ENCODE measurements around the gene FAR1.
"Not testable (repeated sequence)": the region's sequence is repeated elsewhere in the genome, so short reads cannot be mapped to it uniquely, and the experiment has no call there.

Gene FAR1

GRCh38 chr11:13734530-13734929, 66.1 kb downstream of the FAR1 start:
- H3K27ac ChIP-seq (ENCODE audit: low read length): no peak overlapping the region
- DNase-seq: no peak
- H3K27me3 ChIP-seq (replicated peaks; ENCODE audit: insufficient read depth, low read length): no peaks in the 10 kb centered on the region
- H3K79me2 ChIP-seq (ENCODE audit: low read length): no peaks in the 10 kb centered on the region
- no peaks in the 10 kb centered on the region for H3K36me3 ChIP-seq (replicated peaks; ENCODE audit: insufficient read depth, low read length)
- no peaks in the 10 kb centered on the region for H3K9me3 ChIP-seq (replicated peaks; ENCODE audit: insufficient read depth, low read length)
- no peak for TF ChIP-seq CTCF (IDR thresholded peaks at IDR 0.05; ENCODE audit: low read length)
- no peak for TF ChIP-seq EZH2 (optimal IDR thresholded peaks at IDR 0.05; ENCODE audit: low read depth, low read length)
- TF ChIP-seq EZH2phosphoT487 (IDR thresholded peaks at IDR 0.05; ENCODE audit: low read length): no peak
- H2AFZ ChIP-seq (ENCODE audit: low read length): no peak overlapping the region
- no peaks in the 10 kb centered on the region for H3K4me1 ChIP-seq (ENCODE audit: low read length)
- H3F3A ChIP-seq (ENCODE audit: insufficient read depth, low read length): peaks cover 3% of the 10 kb centered on the region; the same call in 1 of the 2 replicates
- H4K20me1 ChIP-seq (ENCODE audit: insufficient read depth, low read length): no peaks in the 10 kb centered on the region
- no peak overlapping the region for H3K4me3 ChIP-seq (ENCODE audit: low read length)
- no peaks in the 10 kb centered on the region for H3K9me2 ChIP-seq (replicated peaks; ENCODE audit: insufficient read depth, low read length)
- H3K9ac ChIP-seq (ENCODE audit: low read length): no peak overlapping the region
- no peak overlapping the region for H3K4me2 ChIP-seq (ENCODE audit: low read depth, low read length)

DNA sequence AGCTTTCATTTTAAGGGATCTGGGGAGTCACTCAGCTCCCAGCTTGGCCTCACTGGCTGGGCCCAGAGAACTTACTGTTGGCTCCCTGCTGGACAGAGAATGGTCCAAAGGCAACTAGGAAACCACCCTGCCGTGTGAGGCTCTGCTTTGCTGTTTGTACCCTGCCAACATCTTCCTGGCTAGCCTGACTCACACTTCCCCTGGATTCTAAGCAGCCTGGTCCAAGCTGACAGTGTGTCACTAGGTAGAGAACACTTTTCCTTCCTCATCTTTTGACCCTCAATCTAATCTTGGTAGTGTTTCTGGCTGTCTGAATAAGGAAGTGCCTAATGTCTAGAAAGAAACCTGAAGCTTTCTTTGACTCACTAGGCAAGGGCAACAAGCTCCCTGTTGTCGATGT, 76.7 kb downstream of the FAR1 start:
- TF ChIP-seq EZH2phosphoT487 (IDR thresholded peaks at IDR 0.05; ENCODE audit: low read length): no peak
- no peak for TF ChIP-seq EZH2 (optimal IDR thresholded peaks at IDR 0.05; ENCODE audit: low read depth, low read length)
- TF ChIP-seq CTCF (IDR thresholded peaks at IDR 0.05; ENCODE audit: low read length): no peak
- Histone ChIP-seq H3K9me2 (replicated peaks; ENCODE audit: insufficient read depth, low read length) (no peaks in the 10 kb centered on the region), H3K4me2 (ENCODE audit: low read depth, low read length) (no peak overlapping the region), H3K4me1 (ENCODE audit: low read length) (no peaks in the 10 kb centered on the region), H3K36me3 (replicated peaks; ENCODE audit: insufficient read depth, low read length) (no peaks in the 10 kb centered on the region), H3K27ac (ENCODE audit: low read length) (no peak overlapping the region), H3K79me2 (ENCODE audit: low read length) (no peaks in the 10 kb centered on the region), H3K27me3 (replicated peaks; ENCODE audit: insufficient read depth, low read length) (no peaks in the 10 kb centered on the region), H4K20me1 (ENCODE audit: insufficient read depth, low read length) (no peaks in the 10 kb centered on the region), H3K4me3 (ENCODE audit: low read length) (no peak overlapping the region), H3K9me3 (replicated peaks; ENCODE audit: insufficient read depth, low read length) (no peaks in the 10 kb centered on the region), H2AFZ (ENCODE audit: low read length) (no peak overlapping the region), H3K9ac (ENCODE audit: low read length) (no peak overlapping the region), H3F3A (ENCODE audit: insufficient read depth, low read length) (no peaks in the 10 kb centered on the region)
- no peak for DNase-seq

GRCh38 chr11:13753316-13753715, 84.8 kb downstream of the FAR1 start:
- H3K9me2 ChIP-seq (replicated peaks; ENCODE audit: insufficient read depth, low read length); H3K4me3 ChIP-seq (ENCODE audit: low read length); H3K27ac ChIP-seq (ENCODE audit: low read length); H3F3A ChIP-seq (ENCODE audit: insufficient read depth, low read length); H3K4me2 ChIP-seq (ENCODE audit: low read depth, low read length); H3K9me3 ChIP-seq (replicated peaks; ENCODE audit: insufficient read depth, low read length); H3K9ac ChIP-seq (ENCODE audit: low read length); H3K27me3 ChIP-seq (replicated peaks; ENCODE audit: insufficient read depth, low read length); H3K79me2 ChIP-seq (ENCODE audit: low read length); DNase-seq; H2AFZ ChIP-seq (ENCODE audit: low read length); H4K20me1 ChIP-seq (ENCODE audit: insufficient read depth, low read length); H3K4me1 ChIP-seq (ENCODE audit: low read length); H3K36me3 ChIP-seq (replicated peaks; ENCODE audit: insufficient read depth, low read length): not testable (repeated sequence)

GRCh38 chr11:13759050-13759449, 90.6 kb downstream of the FAR1 start:
- no peak overlapping the region for H3K4me2 ChIP-seq (ENCODE audit: low read depth, low read length)
- H3K9me3 ChIP-seq (replicated peaks; ENCODE audit: insufficient read depth, low read length): no peaks in the 10 kb centered on the region
- H3K79me2 ChIP-seq (ENCODE audit: low read length): no peaks in the 10 kb centered on the region
- H4K20me1 ChIP-seq (ENCODE audit: insufficient read depth, low read length): no peaks in the 10 kb centered on the region
- no peak overlapping the region for H3K9ac ChIP-seq (ENCODE audit: low read length)
- no peaks in the 10 kb centered on the region for H3K27me3 ChIP-seq (replicated peaks; ENCODE audit: insufficient read depth, low read length)
- no peak overlapping the region for H3K27ac ChIP-seq (ENCODE audit: low read length)
- H2AFZ ChIP-seq (ENCODE audit: low read length): no peak overlapping the region
- no peaks in the 10 kb centered on the region for H3F3A ChIP-seq (ENCODE audit: insufficient read depth, low read length)
- H3K4me3 ChIP-seq (ENCODE audit: low read length): no peak overlapping the region
- no peaks in the 10 kb centered on the region for H3K4me1 ChIP-seq (ENCODE audit: low read length)
- TF ChIP-seq CTCF (IDR thresholded peaks at IDR 0.05; ENCODE audit: low read length): no peak
- no peak for TF ChIP-seq EZH2phosphoT487 (IDR thresholded peaks at IDR 0.05; ENCODE audit: low read length)
- TF ChIP-seq EZH2 (optimal IDR thresholded peaks at IDR 0.05; ENCODE audit: low read depth, low read length): no peak
- no peak for DNase-seq
- no peaks in the 10 kb centered on the region for H3K9me2 ChIP-seq (replicated peaks; ENCODE audit: insufficient read depth, low read length)
- H3K36me3 ChIP-seq (replicated peaks; ENCODE audit: insufficient read depth, low read length): no peaks in the 10 kb centered on the region

Data from MM.1S (cell line).